Smooth muscle cell (in vitro differentiated cells): Measurements from ENCODE around the gene NAIF1. TPM values are rescaled to one million over a fixed set of nuclear protein-coding genes. Genes with fewer than 3 reads are reported as not detected.
A peak's percentile ranks its signal among the peaks of the same experiment; 100 is the strongest.
"Not testable (repeated sequence)": the region's sequence is repeated elsewhere in the genome, so short reads cannot be mapped to it uniquely, and the experiment has no call there.

Experiments
- DNase-seq: peaks from one replicate; lab custom pipeline; 2025; ENCODE audit not compliant: unreplicated experiment; lab: John Stamatoyannopoulos, UW
- H2AFZ ChIP-seq: fragments of 200-600 bp; sonication (generic); 2 replicates; pipeline ENCODE4 v1.6.0; 2016; ENCODE audit warnings: antibody characterized with exemption, low read depth, mild to moderate bottlenecking
- H3F3A ChIP-seq: fragments of 200-600 bp; sonication (generic); 2 replicates; pipeline ENCODE4 v1.6.0; 2017; ENCODE audit warnings: antibody characterized with exemption, low read depth
- H3K27ac ChIP-seq: fragments of 200-600 bp; sonication (generic); 2 replicates; pipeline ENCODE4 v1.5.1; 2016; ENCODE audit warnings: low read depth, mild to moderate bottlenecking
- H3K27me3 ChIP-seq: fragments of 200-600 bp; sonication (generic); 2 replicates; pipeline ENCODE4 v1.6.1; 2016; ENCODE audit warnings: low read depth, mild to moderate bottlenecking
- H3K36me3 ChIP-seq: fragments of 200-600 bp; sonication (generic); 2 replicates; pipeline ENCODE4 v1.5.1; 2016; ENCODE audit warnings: low read depth
- H3K4me1 ChIP-seq: fragments of 200-600 bp; sonication (generic); 2 replicates; pipeline ENCODE4 v1.5.1; 2016; ENCODE audit warnings: low read depth
- H3K4me2 ChIP-seq: fragments of 200-600 bp; sonication (generic); 2 replicates; pipeline ENCODE4 v1.6.0; 2016; ENCODE audit warnings: mild to moderate bottlenecking
- H3K4me3 ChIP-seq: fragments of 200-600 bp; sonication (generic); 2 replicates; pipeline ENCODE4 v1.5.1; 2016; ENCODE audit warnings: mild to moderate bottlenecking
- H3K79me2 ChIP-seq: fragments of 200-600 bp; sonication (generic); 2 replicates; pipeline ENCODE4 v1.6.0; 2016; ENCODE audit warnings: low read depth, mild to moderate bottlenecking
- H3K9ac ChIP-seq: fragments of 200-600 bp; sonication (generic); 2 replicates; pipeline ENCODE4 v1.6.0; 2016; ENCODE audit warnings: low read depth
- H3K9me3 ChIP-seq: fragments of 200-600 bp; sonication (generic); replicated peaks from 2 replicates; pipeline ENCODE4 v1.5.1; 2016; ENCODE audit warnings: low read depth
- H4K20me1 ChIP-seq: fragments of 200-600 bp; sonication (generic); 2 replicates; pipeline ENCODE4 v1.6.0; 2016; ENCODE audit warnings: low read depth
- CTCF ChIP-seq: fragments of 200-600 bp; sonication (generic); IDR thresholded peaks from 2 replicates; pipeline ENCODE4 v1.5.1; 2017; ENCODE audit warnings: borderline replicate concordance, mild to moderate bottlenecking, antibody characterized with exemption; ENCODE audit not compliant: insufficient read depth, poor library complexity, severe bottlenecking
- WGBS: methylation state at CpG from one replicate; pipeline ENCODE4 v1.1.7; 2016; ENCODE audit warnings: low lambda C conversion rate; 5-methylcytosine and 5-hydroxymethylcytosine counted together
- polyA plus RNA-seq: library from polyadenylated mRNA; unstranded; fragments of >200 nt; fragmentation: Nextera tagmentation; extraction: Ambion mirVana; gene quantifications from 2 replicates; pipeline ENCODE4 v1.2.1, GENCODE V29; 2016
- total RNA-seq: library from RNA; depleted of rRNA; stranded (reverse); fragments of >200 nt; gene quantifications from 2 replicates; pipeline ENCODE4 v1.2.3, GENCODE V29; 2014

The NAIF1 gene
- total and polyA plus RNA-seq, 2 experiments from 2014 or later, result 3.8 to 6.7 TPM

DNA sequence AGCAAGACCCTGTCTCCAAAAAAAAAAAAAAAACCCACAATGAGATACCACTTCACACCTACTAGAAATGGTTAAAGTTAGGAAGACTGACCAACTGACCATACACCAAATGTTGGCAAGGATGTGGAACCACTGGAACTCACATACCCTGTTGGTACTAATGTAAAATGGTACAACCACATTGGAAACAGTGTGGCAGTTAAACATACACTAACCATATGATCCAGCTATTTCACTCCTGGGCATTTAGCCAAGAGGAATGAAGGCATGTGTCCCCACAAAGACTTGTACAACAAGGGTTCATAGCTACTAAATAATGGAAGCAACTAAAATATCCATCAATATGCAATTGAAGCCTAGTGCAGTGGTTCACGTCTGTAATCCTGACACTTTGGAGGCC, 21.3 kb downstream of the NAIF1 start:
- Histone ChIP-seq H3K79me2 (no peaks in the 10 kb centered on the region), H3K36me3 (no peaks in the 10 kb centered on the region), H3K9ac (no peak overlapping the region), H4K20me1 (no peaks in the 10 kb centered on the region), H3K4me1 (peaks cover 8% of the 10 kb centered on the region), H3F3A (no peaks in the 10 kb centered on the region), H3K27ac (no peak overlapping the region), H3K27me3 (no peaks in the 10 kb centered on the region), H3K4me3 (no peak overlapping the region), H2AFZ (no peak overlapping the region), H3K4me2 (no peak overlapping the region), H3K9me3 (no peaks in the 10 kb centered on the region)
- WGBS, result 90% methylated on average over 1 of the region's 1 CpG
- no peak for TF ChIP-seq CTCF
- DNase-seq, result no peak

- not testable (repeated sequence) for H3F3A ChIP-seq, DNase-seq
- 92% methylated on average over 6 of the region's 6 CpGs for WGBS
Observed at GRCh38 chr9:128045409-128045808, 21.7 kb downstream of the NAIF1 start.

GRCh38 chr9:128043467-128043868, 23.7 kb downstream of the NAIF1 start:
- no peaks in the 10 kb centered on the region for H3K27me3 ChIP-seq
- H4K20me1 ChIP-seq, result no peaks in the 10 kb centered on the region
- H2AFZ ChIP-seq, result peak overlapping the region; percentile 73
- no peak overlapping the region for H3K4me2 ChIP-seq
- TF ChIP-seq CTCF, result no peak
- no peaks in the 10 kb centered on the region for H3F3A ChIP-seq
- no peaks in the 10 kb centered on the region for H3K9me3 ChIP-seq
- H3K4me3 ChIP-seq, result no peak overlapping the region
- DNase-seq, result no peak
- 34% methylated on average over 7 of the region's 7 CpGs for WGBS
- H3K27ac ChIP-seq, result no peak overlapping the region
- no peak overlapping the region for H3K9ac ChIP-seq
- H3K79me2 ChIP-seq, result no peaks in the 10 kb centered on the region
- H3K36me3 ChIP-seq, result no peaks in the 10 kb centered on the region
- peaks cover 8% of the 10 kb centered on the region for H3K4me1 ChIP-seq

More at GRCh38 chr9:128045409-128045808, 21.7 kb downstream of the NAIF1 start:
- not testable (repeated sequence) for H3K79me2 ChIP-seq, H3K9me3 ChIP-seq, H4K20me1 ChIP-seq, H3K4me3 ChIP-seq, H3K27ac ChIP-seq, H3K4me2 ChIP-seq, H3K4me1 ChIP-seq, H3K36me3 ChIP-seq, H2AFZ ChIP-seq, H3K27me3 ChIP-seq, H3K9ac ChIP-seq

DNA sequence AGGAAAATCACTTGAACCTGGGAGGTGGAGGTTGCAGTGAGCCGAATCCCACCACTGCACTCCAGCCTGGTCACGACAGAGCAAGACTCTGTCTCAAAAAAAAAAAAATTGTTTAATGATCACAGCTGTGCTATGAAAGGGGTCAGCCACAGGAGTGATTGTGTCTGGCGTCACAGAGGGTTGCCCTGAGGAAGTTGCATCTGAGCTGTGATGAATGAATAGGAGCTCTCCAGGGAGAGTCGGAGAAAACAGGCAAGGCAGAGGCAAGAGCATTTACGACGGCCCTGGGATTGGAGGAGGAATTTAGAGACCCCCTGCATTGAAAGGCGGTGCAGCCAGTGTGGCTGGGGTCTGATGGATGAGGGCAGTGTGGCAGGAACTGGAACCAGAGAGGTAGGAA, 25.1 kb downstream of the NAIF1 start:
- Histone ChIP-seq H3K9me3 (no peaks in the 10 kb centered on the region), H4K20me1 (no peaks in the 10 kb centered on the region), H3K36me3 (no peaks in the 10 kb centered on the region), H3K27me3 (no peaks in the 10 kb centered on the region), H3F3A (no peaks in the 10 kb centered on the region), H3K4me2 (no peak overlapping the region), H3K27ac (no peak overlapping the region), H3K4me3 (no peak overlapping the region), H3K4me1 (peaks cover 8% of the 10 kb centered on the region), H2AFZ (no peak overlapping the region), H3K9ac (no peak overlapping the region), H3K79me2 (no peaks in the 10 kb centered on the region)
- WGBS, result 65% methylated on average over 7 of the region's 7 CpGs
- no peak for TF ChIP-seq CTCF
- DNase-seq, result no peak

- not testable (repeated sequence) for H3K4me2 ChIP-seq, H3K9ac ChIP-seq, H3K79me2 ChIP-seq, H3K27ac ChIP-seq, H3K4me3 ChIP-seq, H3K36me3 ChIP-seq, H4K20me1 ChIP-seq, H2AFZ ChIP-seq, H3K4me1 ChIP-seq, H3K9me3 ChIP-seq, H3F3A ChIP-seq, DNase-seq, H3K27me3 ChIP-seq
- WGBS, result 61% methylated on average over 3 of the region's 3 CpGs
Observed at GRCh38 chr9:128040783-128041182, 26.3 kb downstream of the NAIF1 start.

DNA sequence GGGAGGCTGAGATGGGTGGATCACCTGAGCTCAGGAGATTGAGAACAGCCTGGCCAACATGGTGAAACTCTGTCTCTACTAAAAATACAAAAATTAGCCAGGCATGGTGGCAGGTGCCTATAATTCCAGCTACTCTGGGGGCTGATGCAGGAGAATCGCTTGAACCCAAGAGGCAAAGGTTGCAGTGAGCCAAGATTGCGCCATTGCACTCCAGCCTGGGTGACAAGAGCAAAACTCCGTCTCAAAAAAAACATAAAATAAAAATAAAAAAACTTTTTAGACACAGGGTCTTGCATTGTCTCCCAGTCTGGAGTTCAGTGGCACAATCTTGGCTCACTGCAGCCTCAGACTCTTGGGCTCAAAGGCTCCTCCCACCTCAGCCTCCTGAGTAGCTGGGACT, 30.6 kb downstream of the NAIF1 start:
- 97% methylated on average over 3 of the region's 3 CpGs for WGBS
- H3K4me3 ChIP-seq, H3K27me3 ChIP-seq, H3F3A ChIP-seq, H3K9me3 ChIP-seq, H3K27ac ChIP-seq, H3K9ac ChIP-seq, DNase-seq, H4K20me1 ChIP-seq, H2AFZ ChIP-seq, H3K4me1 ChIP-seq, H3K4me2 ChIP-seq, H3K79me2 ChIP-seq, H3K36me3 ChIP-seq: not testable (repeated sequence)
